Body of pancreas (tissue), 4 donors: ENCODE measurements around the gene EHBP1. TPM values are rescaled to one million over a fixed set of nuclear protein-coding genes. Genes with fewer than 3 reads are reported as not detected.

Source experiments
- ATAC-seq: fragments of 150-250 bp; one replicate; pipeline ENCODE4 v1.9.1; 2016
- DNase-seq, 4 donors: peaks; one replicate each; pipeline ENCODE4 v3.0.0-alpha.2; 2019
- H3K27ac ChIP-seq, 4 donors: fragments of 200-600 bp; sonication (generic); 1 replicate in 3 of 4; 2 replicates in 1 of 4; pipeline versions ENCODE4 v1.5.1 to v1.6.1; 2016 to 2019; ENCODE audit warnings: mild to moderate bottlenecking in 1 of 4, mixed read lengths in 1 of 4, moderate library complexity in 1 of 4
- H3K27me3 ChIP-seq, 2 donors: fragments of 200-600 bp; sonication (generic); one replicate each; pipeline ENCODE4 v1.6.0; 2016; ENCODE audit warnings: mild to moderate bottlenecking in 1 of 2
- H3K36me3 ChIP-seq, 2 donors: fragments of 200-600 bp; sonication (generic); replicated peaks in 1 of 2; 2 replicates each; pipeline ENCODE4 v1.5.1; 2016; ENCODE audit warnings: low read depth in 2 of 2; ENCODE audit not compliant: insufficient read depth in 1 of 2
- H3K4me1 ChIP-seq: fragments of 200-600 bp; sonication (generic); one replicate; pipeline ENCODE4 v1.6.0; 2016
- H3K4me3 ChIP-seq, 2 donors: fragments of 200-600 bp; sonication (generic); 1 replicate in 1 of 2; 2 replicates in 1 of 2; pipeline ENCODE4 v1.5.1; 2016 to 2019
- H3K9me3 ChIP-seq, 3 donors: fragments of 200-600 bp; sonication (generic); 1 replicate in 2 of 3; 2 replicates in 1 of 3; pipeline ENCODE4 v1.5.1; 2016
- POLR2A ChIP-seq, 3 donors: fragments of 450-650 bp; IDR thresholded peaks; one replicate each; pipeline ENCODE4 v1.6.1; 2016; ENCODE audit warnings: antibody characterized with exemption in 3 of 3, mild to moderate bottlenecking in 2 of 3
- WGBS, 2 donors: methylation state at CpG; one replicate each; pipeline ENCODE4 v1.1.5; 2017; 5-methylcytosine and 5-hydroxymethylcytosine counted together
- intact Hi-C: fragments of 100-400 bp; cut with DNase I; formaldehyde crosslinking; loops from one replicate; pipeline ENCODE4 v1.15.1; 2023
- total RNA-seq, 2 donors: library from RNA; depleted of rRNA; stranded (reverse); fragments of >200 nt; gene quantifications; one replicate each; pipeline ENCODE4 v1.1.0, GENCODE V29; 2016
- TF ChIP-seq, protein P1 (sequence below), 7 experiments: fragments of 450-650 bp in 4 of 7; fragments of 200-600 bp in 3 of 7; sonication (generic) in 3 of 7; IDR thresholded peaks; one replicate each; pipeline ENCODE4 v1.5.1; 2016 to 2019; ENCODE audit warnings: antibody characterized with exemption in 7 of 7

EHBP1 gene
- total RNA-seq, 2 donors from 2014 or later = 43.6 to 45.8 TPM

DNA sequence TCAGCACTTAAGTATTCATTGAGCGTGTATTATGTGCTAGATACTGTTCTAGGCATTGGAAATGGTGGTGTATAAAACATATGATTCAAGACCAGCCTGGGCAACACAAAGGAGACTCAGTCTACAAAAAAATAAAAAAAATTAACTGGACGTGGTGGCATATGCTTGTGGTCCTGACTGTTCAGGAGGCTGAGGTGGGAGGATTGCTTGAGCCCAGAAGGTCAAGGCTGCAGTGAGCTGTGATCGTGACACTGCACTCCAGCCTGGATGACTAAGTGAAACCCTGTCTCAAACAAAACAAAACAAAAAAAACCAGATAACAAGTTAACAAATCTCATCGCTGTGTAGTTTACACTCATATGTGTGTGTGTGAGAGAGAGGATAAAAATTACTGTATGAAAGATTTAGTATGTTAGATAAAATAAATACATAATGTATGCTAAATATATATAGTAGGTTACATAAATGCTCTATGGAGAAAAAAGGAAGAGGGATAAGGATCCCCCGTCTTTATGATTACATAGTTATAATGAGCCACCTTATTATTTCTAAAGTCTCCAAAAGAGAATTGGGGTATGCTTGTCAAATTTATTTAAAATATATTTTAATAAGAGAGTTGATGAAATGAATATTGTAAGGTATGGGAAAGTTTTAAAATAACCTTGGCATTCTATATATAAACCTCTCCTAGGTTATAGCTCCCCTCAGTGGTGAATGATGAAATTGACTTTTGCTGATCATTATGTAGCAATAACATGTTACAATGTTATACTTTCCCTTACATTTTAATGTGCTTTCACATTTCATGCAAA is 69.2 kb downstream of the EHBP1 start:
- Histone ChIP-seq H3K4me1 (no peaks in the 10 kb centered on the region), H3K27ac (peak overlapping the region in 1 of 4 donors; percentile 14), H3K9me3 (no peaks in the 10 kb centered on the region), H3K4me3 (no peak overlapping the region), H3K36me3 (no peaks in the 10 kb centered on the region), H3K27me3 (no peaks in the 10 kb centered on the region)
- ATAC-seq = peak; percentile 82
- intact Hi-C loops = no loop called here
- 47 to 56% methylated on average over 5 of the region's 5 CpGs for WGBS, 2 donors
- peak in 3 of 4 donors; percentile 30 to 40 (median 33) for DNase-seq
- TF ChIP-seq POLR2A (IDR thresholded peaks at IDR 0.05) = no peak
- TF ChIP-seq, protein P1, sequence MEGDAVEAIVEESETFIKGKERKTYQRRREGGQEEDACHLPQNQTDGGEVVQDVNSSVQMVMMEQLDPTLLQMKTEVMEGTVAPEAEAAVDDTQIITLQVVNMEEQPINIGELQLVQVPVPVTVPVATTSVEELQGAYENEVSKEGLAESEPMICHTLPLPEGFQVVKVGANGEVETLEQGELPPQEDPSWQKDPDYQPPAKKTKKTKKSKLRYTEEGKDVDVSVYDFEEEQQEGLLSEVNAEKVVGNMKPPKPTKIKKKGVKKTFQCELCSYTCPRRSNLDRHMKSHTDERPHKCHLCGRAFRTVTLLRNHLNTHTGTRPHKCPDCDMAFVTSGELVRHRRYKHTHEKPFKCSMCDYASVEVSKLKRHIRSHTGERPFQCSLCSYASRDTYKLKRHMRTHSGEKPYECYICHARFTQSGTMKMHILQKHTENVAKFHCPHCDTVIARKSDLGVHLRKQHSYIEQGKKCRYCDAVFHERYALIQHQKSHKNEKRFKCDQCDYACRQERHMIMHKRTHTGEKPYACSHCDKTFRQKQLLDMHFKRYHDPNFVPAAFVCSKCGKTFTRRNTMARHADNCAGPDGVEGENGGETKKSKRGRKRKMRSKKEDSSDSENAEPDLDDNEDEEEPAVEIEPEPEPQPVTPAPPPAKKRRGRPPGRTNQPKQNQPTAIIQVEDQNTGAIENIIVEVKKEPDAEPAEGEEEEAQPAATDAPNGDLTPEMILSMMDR (IDR thresholded peaks at IDR 0.05) = peak; percentile 52 to 90 (median 84)

GRCh38 chr2:62775367-62775668 is 69.8 kb downstream of the EHBP1 start:
- H3K27ac ChIP-seq = no peak overlapping the region

GRCh38 chr2:62783679-62784078 is 78.2 kb downstream of the EHBP1 start:
- H3K36me3 ChIP-seq = no peaks in the 10 kb centered on the region
- no peak overlapping the region for H3K4me3 ChIP-seq
- H3K9me3 ChIP-seq = no peaks in the 10 kb centered on the region
- intact Hi-C loops = loop anchor here (5.0 kb wide), 1 partner anchor 331 kb away; no protein-coding TSS in a partner anchor
- no peak overlapping the region for H3K27ac ChIP-seq
- ATAC-seq = no peak
- TF ChIP-seq, protein P1 (IDR thresholded peaks at IDR 0.05) = no peak
- TF ChIP-seq POLR2A (IDR thresholded peaks at IDR 0.05) = no peak
- peaks cover 1% of the 10 kb centered on the region for H3K4me1 ChIP-seq
- H3K27me3 ChIP-seq = no peaks in the 10 kb centered on the region
- no peak for DNase-seq

More at GRCh38 chr2:62775367-62775668, 69.8 kb downstream of the EHBP1 start:
- Histone ChIP-seq H3K4me1 (no peaks in the 10 kb centered on the region), H3K27me3 (no peaks in the 10 kb centered on the region), H3K9me3 (no peaks in the 10 kb centered on the region), H3K36me3 (no peaks in the 10 kb centered on the region), H3K4me3 (no peak overlapping the region)
- TF ChIP-seq, protein P1 (IDR thresholded peaks at IDR 0.05) = no peak
- TF ChIP-seq POLR2A (IDR thresholded peaks at IDR 0.05) = no peak
- ATAC-seq = no peak
- DNase-seq = no peak
- WGBS, 2 donors = 16 to 21% methylated on average over 2 of the region's 2 CpGs
- intact Hi-C loops = no loop called here

DNA sequence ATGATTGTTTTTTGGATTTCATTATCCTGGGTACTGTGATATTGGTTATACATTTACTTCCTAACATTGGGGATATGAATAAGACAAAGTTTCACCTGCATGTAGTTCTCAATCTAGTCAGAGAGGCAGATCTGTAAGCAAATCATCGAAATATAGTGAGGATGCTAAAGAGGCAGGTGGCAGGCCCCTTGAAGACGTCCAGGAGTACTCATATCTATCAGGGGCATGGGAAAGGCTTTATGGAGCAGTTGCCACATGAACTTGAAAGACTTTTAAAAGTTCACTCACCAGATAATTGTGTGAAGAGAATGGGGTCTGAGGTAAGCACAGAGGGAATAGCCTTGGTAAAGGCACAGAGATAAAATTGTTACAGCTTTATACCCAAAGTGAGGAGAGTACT is 78.8 kb downstream of the EHBP1 start:
- Histone ChIP-seq H3K4me1 (peaks cover 8% of the 10 kb centered on the region), H3K27ac (no peak overlapping the region), H3K4me3 (no peak overlapping the region), H3K27me3 (no peaks in the 10 kb centered on the region), H3K36me3 (no peaks in the 10 kb centered on the region), H3K9me3 (no peaks in the 10 kb centered on the region)
- no peak for TF ChIP-seq POLR2A (IDR thresholded peaks at IDR 0.05)
- TF ChIP-seq, protein P1 (IDR thresholded peaks at IDR 0.05) = no peak
- DNase-seq = no peak
- 80 to 83% methylated on average over 2 of the region's 2 CpGs for WGBS, 2 donors
- intact Hi-C loops = loop anchor here (5.0 kb wide), 1 partner anchor 332 kb away; no protein-coding TSS in a partner anchor
- no peak for ATAC-seq

GRCh38 chr2:62785216-62785615 is 79.7 kb downstream of the EHBP1 start:
- no peak overlapping the region for H3K27ac ChIP-seq
- no peak overlapping the region for H3K4me3 ChIP-seq
- intact Hi-C loops = no loop called here
- no peaks in the 10 kb centered on the region for H3K27me3 ChIP-seq
- no peak for ATAC-seq
- DNase-seq = no peak
- WGBS, 2 donors = 87 to 94% methylated on average over 3 of the region's 3 CpGs
- no peak for TF ChIP-seq POLR2A (IDR thresholded peaks at IDR 0.05)
- TF ChIP-seq, protein P1 (IDR thresholded peaks at IDR 0.05) = no peak
- H3K36me3 ChIP-seq = no peaks in the 10 kb centered on the region
- peaks cover 16% of the 10 kb centered on the region for H3K4me1 ChIP-seq
- no peaks in the 10 kb centered on the region for H3K9me3 ChIP-seq
